Kidney epithelial cell (primary cell): ENCODE measurements around the gene ZNF286A. TPM values are rescaled to one million over a fixed set of nuclear protein-coding genes. Genes with fewer than 3 reads are reported as not detected.

ENCODE experiments used
- DNase-seq: peaks from one replicate; pipeline ENCODE4 v3.0.0-alpha.2; 2010; ENCODE audit warnings: low read depth
- H3K27me3 ChIP-seq: 2 replicates; pipeline ENCODE4 v1.6.0; 2011; ENCODE audit warnings: low read length; ENCODE audit not compliant: control insufficient read depth, insufficient read depth
- H3K36me3 ChIP-seq: 2 replicates; pipeline ENCODE4 v1.5.1; 2011; ENCODE audit warnings: low read length; ENCODE audit not compliant: control insufficient read depth, insufficient read depth
- H3K4me3 ChIP-seq: 2 replicates; pipeline ENCODE4 v1.5.1; 2011; ENCODE audit warnings: low read depth, mild to moderate bottlenecking, control low read depth, low read length
- total RNA-seq: library from RNA; depleted of rRNA; stranded (reverse); fragments of >200 nt; gene quantifications from 2 replicates; pipeline ENCODE4 v1.2.3, GENCODE V29; 2015
- TF ChIP-seq, protein P1 (sequence below): IDR thresholded peaks from 2 replicates; pipeline ENCODE4 v1.5.1; 2011; ENCODE audit warnings: mild to moderate bottlenecking, moderate library complexity, low read length, control low read depth, inconsistent platforms; ENCODE audit not compliant: insufficient read depth, poor library complexity, severe bottlenecking

ZNF286A gene
- total RNA-seq, 1 donor from 2014 or later = 62.2 TPM

DNA sequence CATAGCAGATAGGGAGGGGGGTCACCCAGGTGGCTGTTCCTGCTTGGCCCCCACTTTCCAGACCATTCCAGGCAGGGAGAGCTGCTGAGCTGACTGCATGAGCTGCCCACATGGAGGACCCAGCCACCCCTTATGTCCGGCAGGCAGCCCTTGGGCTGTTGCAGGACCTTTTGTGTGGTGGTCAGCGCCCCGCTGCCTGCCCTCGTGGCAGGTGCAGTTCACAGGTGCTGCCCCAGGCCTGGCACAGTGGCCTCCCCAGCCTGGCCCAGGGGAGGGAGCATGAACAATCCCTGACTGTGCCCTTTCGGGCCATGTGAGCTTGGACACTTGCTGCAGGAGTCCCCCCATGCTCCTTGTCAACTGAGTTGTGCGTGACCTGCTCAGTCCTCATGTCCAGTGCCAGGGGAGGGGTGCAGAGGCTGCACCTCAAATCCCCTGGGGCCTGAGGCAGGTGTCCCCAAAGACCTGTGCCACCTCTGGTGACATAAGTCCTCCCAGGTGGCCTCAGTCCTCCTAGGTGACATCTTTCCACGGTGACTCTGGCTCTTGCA, 41.1 kb downstream of the ZNF286A start:
- Histone ChIP-seq H3K36me3 (no peaks in the 10 kb centered on the region), H3K4me3 (no peak overlapping the region), H3K27me3 (no peaks in the 10 kb centered on the region)
- no peak for DNase-seq
- TF ChIP-seq, protein P1, sequence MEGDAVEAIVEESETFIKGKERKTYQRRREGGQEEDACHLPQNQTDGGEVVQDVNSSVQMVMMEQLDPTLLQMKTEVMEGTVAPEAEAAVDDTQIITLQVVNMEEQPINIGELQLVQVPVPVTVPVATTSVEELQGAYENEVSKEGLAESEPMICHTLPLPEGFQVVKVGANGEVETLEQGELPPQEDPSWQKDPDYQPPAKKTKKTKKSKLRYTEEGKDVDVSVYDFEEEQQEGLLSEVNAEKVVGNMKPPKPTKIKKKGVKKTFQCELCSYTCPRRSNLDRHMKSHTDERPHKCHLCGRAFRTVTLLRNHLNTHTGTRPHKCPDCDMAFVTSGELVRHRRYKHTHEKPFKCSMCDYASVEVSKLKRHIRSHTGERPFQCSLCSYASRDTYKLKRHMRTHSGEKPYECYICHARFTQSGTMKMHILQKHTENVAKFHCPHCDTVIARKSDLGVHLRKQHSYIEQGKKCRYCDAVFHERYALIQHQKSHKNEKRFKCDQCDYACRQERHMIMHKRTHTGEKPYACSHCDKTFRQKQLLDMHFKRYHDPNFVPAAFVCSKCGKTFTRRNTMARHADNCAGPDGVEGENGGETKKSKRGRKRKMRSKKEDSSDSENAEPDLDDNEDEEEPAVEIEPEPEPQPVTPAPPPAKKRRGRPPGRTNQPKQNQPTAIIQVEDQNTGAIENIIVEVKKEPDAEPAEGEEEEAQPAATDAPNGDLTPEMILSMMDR = no peak

DNA sequence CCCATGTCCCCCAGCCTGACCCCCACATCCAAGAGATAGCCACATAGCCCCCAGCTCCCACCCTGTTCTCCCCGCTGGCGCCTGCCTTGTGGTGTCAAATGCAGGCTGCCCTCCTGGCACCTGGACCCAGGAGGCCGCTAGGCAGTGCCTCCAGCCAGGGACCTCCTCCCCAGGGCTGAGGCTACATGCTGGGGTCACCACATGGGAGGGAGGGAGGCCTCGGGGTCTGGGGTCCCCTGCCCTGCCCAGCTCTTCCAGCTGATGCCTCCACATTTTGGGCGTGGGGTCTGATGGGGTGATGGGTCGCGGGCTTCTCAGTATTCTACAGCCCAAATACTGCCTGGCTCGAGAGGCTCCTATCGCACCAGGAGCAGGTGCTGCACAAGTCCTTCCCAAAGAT, 42.1 kb downstream of the ZNF286A start:
- Histone ChIP-seq H3K36me3 (no peaks in the 10 kb centered on the region), H3K27me3 (no peaks in the 10 kb centered on the region), H3K4me3 (no peak overlapping the region)
- TF ChIP-seq, protein P1 = no peak
- no peak for DNase-seq

DNA sequence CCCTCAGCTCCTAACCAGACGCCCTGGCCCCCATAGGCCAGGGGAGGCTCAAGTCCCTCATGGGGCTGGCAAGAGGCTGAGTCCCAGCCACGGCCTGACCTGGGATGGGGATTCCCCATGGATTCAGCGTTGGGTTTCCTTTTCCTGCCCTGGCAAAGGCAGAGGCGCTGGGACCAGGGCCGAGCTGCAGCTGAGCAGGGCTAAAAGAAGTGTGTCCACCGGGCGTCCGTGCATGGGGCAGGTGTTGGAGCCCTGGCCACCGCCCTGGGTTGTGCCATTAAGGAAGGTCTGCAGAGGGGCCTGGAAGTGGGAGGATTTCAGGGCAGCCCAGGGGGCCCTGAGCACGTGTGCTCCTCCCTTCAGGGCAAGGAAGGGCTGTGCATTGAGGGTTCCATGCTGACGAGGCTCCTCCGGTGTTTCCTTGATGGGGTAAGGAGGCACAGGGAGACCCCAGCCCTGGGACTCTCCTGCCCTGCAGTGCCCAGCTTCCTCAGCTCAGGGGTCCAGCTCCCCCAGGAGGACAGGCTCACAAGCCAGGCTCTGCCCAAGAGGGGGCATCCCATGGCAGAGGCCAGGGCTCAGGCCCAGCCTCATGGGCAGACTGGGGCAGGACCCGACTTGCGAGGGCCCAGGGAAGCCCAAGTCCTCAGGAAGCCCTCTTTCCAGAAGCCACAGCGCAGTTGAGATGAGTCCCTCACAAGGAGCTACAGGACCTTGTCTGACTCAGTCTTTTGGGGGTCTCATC, 42.7 kb downstream of the ZNF286A start:
- Histone ChIP-seq H3K4me3 (no peak overlapping the region), H3K27me3 (no peaks in the 10 kb centered on the region), H3K36me3 (no peaks in the 10 kb centered on the region)
- DNase-seq = no peak
- TF ChIP-seq, protein P1 = no peak

DNA sequence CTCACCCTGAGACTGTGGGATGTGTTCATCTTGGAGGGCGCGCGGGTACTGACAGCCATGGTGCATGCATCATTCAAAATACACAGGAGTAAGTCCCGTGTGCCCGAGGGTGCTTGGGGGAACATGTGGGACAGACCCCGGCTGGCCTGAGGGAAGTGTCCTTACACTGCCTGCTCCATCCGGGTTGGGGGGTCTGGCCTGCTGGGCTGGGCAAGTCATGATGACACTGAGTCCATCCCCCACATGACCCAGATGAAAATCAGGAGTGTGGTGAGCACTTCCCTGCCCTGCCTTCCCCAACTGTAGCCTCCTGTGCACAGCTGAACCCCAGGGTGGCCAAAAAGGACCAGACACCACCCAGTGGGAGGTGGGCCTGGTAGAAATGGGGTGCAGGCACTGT, 43.4 kb downstream of the ZNF286A start:
- no peak for DNase-seq
- Histone ChIP-seq H3K36me3 (no peaks in the 10 kb centered on the region), H3K27me3 (no peaks in the 10 kb centered on the region), H3K4me3 (no peak overlapping the region)
- TF ChIP-seq, protein P1 = no peak

DNA sequence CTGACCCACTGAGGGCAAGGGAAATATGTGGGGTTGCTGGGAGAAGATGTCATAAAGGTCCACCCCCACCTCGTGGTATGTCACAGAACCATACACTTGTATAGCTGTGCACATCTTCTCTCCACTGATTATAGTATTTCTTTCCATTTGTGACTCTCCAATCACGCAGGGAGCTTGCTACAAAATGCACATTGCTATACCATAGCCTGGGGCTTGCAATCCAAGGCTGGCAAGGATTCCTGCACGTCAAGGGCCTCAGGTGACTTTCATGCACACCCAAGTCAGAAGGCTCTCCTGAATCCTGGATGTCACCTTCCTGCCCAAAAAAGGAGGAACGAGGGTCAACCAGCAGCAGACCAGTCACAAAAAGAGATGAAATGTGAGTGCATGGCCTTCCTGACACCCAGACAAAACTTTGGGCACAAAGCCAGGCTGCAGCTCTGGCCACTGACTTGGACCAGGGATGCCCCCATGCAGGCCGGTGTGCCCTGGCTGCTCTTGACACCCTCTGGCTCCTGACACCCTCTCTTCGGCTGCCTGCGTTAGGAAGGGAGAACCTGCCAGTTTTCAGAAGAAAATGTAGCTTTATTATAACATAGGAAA, 44.6 kb downstream of the ZNF286A start:
- Histone ChIP-seq H3K36me3 (no peaks in the 10 kb centered on the region), H3K27me3 (no peaks in the 10 kb centered on the region), H3K4me3 (no peak overlapping the region)
- TF ChIP-seq, protein P1 = no peak
- DNase-seq = no peak
